Activated naive CD8-positive, alpha-beta T cell treated with anti-CD3 and anti-CD28 coated beads, Interleukin-2, amount 50 U/mL, for 16 hours (primary cell): ENCODE results near the gene TIGD4.

Experiments
- DNase-seq: peaks from one replicate; pipeline ENCODE4 v3.0.0-alpha.2; 2020; ENCODE audit warnings: low read depth, low spot score

Gene TIGD4

DNA sequence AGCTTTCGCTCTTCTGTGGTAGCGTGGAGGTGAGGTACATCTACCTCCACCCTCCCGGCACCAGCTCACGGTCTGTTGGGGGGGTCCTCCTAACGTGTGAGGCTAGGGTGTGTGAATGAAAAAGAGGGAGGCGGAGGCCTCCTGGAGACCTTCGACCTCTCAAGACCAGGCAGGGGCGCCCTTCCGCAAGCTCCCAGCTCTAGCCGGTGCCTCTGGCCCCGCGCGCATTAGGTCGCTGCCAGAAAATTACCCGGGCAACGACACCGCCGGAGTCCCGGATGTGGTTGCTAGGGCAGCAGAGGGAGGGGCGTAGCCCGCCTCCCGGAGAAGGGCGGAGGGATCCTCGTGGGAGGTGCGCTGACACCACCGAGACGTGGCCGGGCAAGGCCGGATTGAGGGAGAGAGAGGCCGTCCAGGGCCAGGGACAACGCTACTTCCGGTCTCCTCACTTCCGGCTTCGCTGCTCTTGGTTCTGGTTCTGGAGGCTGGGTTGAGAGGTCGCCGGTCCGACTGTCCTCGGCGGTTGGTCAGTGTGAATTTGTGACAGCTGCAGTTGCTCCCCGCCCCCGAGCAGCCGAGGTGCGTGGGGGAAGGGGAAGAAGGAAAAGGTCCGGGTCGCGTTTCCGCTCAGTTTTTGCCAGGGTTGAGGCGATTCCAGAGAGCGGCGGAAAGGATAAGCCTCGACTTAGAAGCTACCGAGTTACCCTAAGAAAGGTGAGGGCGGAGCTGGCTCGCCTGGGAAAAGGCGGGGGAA is at the start of gene TIGD4, which contains the start of gene ARFIP1:
TSS of gene TIGD4 (minus strand) at position 218 of the 754 bp plus-strand sequence. CDS start 8,726 bp downstream, outside the sequence.
TSS of gene ARFIP1 (plus strand) at position 442 of the 754 bp plus-strand sequence. CDS start 49,680 bp downstream, outside the sequence.
- peak; percentile 88 for DNase-seq

DNA sequence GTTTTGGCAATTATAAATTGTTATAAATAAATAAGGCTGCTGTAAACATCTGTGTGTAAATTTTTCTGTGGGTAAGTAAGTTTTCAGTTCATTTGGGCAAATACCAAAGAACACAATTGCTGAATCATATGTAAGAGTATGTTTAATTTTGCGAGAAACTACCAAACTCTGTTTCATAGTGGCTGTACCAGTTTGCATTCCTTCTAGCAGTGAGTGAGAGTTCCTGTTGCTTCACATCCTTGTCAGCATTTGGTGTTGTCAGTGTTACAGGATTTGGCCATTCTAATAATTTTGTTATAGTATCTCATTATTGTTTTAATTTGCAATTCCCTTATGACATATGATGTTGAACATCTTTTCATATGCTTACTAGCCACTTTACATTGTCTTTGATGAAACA is 48.6 kb upstream of the TIGD4 start:
- DNase-seq = no peak

DNA sequence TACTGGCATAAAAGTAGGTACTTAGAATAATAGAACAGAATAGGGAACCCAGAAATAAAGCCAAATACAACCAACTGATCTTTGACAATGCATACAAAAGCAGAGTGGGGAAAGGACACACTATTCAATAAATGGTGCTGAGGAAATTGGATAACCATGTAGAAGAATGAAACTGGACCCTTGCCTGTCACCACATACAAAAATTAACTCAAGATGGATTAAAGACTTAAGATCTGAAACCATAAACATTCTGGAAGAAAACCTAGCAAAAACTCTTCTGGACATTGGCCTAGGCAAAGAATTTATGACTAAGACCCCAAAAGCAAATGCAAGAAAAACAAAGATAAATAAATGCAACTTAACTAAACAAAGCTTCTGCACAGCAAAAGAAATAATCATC is 45.8 kb upstream of the TIGD4 start:
- no peak for DNase-seq

DNA sequence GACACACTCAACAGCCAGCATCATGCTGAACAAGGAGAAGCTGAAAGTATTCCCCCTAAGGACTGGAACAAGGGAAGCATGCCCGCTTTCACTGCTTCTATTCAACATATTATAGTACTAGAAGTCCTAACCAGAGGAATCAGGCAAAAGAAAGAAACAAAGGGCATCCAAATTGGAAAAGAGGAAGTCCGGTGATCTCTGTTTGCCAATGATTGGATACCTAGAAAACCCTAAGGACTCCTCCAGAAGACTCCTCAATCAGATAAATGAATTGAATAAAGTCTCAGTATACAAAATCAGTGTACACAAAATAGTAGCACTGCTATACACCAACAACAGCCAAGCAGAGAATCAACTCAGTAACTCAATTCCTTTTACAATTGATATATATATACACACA is 45.0 kb upstream of the TIGD4 start:
- no peak for DNase-seq

DNA sequence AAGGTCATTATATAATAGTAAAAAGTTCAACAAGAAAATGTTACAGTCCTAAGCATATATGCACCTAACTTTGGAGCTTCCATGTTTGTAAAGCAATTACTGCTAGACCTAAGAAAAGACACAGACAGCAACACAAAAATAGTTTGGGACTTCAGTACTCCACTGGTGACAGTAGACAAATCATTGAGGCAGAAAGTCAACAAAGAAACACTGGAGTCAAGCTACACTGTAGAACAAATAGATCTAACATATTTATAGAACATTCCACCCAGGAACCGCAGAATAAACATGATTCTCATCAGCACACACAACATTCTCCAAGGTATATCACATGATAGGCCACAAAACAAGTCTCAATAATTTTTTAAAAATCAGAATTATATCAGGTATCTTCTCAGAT is 42.8 kb upstream of the TIGD4 start:
- DNase-seq = no peak

DNA sequence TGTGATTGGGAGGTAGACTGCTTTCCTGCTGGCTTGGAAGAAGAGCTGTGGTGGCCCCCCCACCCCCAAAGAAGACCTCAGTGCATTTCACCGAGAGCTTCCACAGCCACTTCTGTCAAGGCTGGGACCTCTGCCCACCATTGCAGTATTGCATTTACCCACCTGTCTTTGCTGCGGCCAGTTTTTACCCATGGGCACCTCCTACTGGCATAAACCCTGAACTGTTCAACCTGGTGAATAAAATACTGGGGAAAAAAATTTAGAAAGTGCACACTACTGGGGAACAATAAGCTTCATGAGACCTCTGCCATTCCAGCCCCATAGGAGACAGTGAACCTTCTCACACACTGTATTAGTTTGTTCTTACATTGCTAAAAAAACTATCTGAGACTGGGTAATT is 40.5 kb upstream of the TIGD4 start:
- DNase-seq = no peak

DNA sequence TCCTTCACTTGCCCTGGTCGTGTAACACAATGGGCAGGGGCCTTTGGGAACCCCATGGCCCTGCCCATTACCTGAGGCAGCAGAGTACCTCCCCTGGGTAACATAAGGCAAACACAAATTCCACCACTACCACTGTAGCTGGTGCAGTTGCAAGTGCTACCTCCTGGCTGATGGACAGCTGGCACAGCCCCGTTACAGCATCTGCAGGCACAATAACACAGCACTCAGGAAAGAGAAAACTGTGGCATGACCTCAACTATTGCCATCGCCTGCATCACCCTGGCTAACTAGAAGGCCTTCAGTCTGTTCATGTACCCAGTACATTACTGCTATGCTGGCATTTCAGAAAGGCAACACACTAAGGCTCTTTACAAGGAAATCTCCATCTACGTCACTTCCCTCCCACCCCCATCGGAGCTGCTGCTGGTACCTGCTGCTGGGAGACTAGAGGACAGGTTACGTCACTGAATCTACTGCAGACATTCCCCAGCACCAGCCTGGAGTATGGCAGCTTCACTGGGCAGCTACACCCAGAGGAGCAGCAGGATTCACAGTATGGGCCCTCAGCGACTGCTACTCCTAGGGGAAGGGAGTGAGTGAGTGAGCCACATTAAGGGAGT is 39.6 kb upstream of the TIGD4 start:
- no peak for DNase-seq

DNA sequence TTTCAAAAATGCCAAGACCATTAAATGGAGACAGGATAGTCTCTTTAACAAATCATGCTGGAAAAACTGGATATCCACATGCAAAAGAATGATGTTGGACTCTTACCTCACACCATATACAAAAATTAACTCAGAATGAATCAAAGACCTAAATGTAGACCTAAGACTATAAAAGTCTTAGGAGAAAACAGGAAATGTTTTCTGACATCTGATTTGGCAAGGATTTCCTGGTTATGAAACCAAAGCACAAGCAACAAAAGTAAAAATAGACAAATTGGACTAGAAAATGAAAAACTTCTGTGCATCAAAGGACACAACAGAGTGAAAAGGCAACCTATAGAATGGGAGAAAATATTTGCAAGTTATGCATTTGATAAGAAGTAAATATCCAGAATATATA is 37.8 kb upstream of the TIGD4 start:
- DNase-seq = no peak

DNA sequence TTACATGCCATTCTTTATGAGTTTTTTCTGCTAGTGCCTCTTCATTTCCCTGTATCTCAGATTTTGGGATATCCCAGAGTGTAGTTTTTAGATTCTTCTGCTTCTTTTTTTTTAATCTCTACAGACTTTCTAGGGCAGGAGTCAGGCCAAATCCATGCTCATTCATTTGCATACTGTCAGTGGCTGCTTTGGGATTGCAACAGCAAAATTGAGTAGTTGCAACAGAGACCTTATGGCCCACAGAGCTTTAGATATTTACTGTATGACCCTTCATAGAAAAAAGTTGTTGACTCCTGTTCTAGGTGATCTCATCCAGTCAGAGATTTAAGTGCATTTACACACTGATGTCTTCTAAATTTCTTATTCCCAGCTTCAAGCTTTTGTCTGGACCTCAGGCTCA is 35.5 kb upstream of the TIGD4 start:
- no peak for DNase-seq

DNA sequence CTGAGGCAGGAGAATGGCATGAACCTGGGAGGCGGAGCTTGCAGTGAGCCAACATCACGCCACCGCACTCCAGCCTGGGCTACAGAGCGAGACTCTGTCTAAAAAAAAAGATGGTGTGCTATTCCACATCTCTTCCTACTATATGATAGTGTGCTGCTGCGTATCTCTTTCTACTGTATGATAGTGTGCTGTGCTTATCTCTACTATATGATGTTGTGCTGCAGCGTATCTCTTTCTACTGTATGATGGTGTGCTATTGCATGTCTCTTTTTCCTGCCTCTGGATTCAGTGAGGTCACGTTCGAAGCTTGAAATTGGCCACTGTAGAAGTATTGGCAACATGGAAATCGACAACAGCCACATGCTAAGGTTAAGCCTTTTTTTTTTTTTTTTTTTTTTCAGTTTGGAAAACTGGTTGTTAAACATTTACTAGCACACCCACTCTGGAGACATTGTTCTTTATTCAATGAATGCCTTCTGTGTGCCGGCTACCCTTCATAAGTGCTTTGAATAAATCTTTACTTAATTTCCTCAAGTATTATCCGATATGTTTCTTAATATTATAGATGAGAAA is 31.3 kb upstream of the TIGD4 start:
- DNase-seq = no peak

DNA sequence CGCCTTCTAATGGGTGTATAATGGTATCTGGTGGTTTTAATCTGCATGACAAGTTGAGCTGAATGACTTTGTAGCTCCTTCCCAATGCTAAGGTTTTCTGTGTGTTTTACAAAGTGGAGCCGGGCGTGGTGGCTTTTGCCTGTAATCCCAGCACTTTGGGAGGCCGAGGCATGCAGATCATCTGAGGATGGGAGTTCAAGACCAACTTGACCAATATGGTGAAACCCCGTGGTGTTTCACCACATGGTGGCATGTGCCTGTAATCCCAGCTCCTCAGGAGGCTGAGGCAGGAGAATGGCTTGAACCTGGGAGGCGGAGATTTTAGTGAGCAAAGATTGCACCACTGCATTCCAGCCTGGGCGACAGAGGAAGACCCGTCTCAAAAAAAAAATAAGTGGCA is 29.1 kb upstream of the TIGD4 start:
- no peak for DNase-seq

DNA sequence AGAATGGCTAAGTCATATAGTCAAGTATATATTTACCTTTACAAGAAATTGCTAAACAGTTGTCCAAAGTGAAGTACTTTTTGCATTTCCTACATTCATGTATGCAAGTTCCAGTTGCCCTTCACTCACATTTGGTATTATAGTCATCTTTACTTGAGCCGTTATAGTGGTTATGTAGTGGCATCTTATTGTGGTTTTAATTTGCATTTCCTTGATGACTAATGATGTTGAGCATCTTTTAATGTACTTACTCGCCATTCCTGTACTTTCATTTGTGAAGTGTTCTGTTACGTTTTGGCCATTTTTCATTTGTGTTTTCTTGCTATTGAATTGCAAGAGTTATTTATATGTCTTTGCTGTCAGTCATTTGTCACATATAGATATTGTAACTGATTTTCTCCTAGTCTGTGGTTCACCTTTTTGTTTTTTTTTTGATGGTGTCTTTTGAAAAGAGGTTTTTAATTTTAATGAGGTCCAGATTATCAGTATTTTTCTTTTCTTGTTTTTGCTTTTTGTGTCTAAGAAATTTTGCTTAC is 27.8 kb upstream of the TIGD4 start:
- DNase-seq = no peak

DNA sequence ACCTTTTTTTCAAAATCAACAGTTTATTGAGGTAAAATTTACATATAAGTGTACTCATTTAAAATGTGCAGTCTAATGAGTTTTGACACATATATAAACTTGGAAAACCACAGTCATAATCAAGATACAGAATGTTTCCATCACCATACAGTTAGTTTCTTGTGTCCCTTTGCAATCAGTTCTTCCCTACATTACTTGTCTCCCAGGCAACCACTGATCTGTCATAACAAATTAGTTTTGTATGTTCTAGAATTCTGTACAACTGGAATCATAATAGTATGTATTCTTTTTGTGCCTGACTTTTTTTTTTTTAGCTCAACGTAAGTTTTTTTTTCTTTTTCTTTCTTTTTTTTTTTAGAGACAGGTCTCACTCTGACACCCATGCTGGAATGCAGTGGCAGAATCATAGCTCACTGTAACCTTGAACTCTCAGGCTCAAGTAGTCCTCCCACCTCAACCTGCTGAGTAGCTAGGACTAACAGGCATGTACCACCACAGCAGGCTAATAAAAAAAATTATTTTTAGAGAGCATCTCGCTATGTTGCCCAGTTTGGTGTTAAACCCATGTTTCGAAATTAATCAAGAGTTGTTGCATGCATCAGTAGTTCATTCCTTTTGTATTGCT is 27.1 kb upstream of the TIGD4 start:
- DNase-seq = no peak

DNA sequence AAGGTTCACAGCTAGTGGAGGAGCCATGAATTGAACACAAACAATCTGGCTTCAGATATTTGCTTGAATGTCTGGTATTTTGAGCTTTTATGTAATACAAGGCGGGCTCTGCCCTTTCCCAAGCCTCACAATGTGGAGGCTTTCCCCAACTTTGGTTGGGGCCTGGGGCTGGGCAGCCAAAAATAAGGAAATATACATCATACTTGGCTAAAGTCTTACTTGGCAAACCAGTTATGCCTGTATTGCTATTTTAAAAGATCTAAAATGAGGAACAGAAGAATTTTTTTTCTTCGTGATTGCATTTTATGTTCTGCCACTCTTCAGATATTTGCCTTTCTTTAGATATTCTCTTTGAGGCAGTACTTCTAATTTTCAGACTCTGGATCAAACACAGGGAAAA is 26.3 kb upstream of the TIGD4 start:
- DNase-seq = no peak

DNA sequence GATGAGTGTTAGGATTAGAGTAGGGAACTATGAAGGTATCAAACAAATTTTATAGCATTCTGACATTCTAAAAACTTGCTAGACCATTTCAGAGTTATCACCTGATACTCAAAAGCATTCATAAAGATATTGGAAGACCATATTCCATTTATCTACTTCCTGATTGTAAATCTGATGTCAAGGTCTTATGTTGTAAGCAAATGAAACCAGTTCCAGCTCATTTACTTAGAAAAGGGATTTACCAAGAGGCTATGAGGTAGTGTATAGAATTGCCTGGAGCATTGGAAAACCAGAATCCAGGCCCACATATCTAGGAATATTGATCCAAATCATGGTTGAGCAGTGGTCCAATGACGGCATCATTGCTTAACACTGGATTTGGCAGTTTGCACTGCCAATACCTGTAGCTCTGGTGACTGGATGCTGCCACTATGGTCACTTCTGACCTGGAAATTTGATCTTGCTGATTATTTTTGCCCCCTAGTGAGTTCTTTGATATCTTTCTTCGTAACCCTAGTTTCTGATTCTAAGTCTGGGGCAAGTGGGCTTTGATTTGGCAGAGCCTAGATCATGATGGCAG is 25.6 kb upstream of the TIGD4 start:
- no peak for DNase-seq

DNA sequence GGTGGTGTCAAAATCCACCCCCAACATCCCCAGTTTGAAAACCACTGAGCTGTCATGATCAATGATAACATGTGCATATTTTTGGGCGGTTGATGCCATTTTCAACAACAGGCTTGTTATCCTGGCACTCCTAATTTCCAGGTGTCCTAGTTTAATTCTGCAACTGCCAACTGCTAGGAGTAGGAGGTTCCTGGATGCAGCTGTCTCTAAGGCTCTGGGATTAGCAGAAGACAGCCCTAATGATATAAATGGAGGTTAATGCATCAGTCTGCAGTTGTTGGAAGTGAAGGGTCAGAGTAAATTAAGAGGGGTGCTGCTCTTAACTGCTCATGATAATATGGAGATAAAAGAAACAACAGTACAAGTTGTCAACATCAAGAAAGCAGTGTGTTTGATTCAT is 24.0 kb upstream of the TIGD4 start:
- DNase-seq = no peak

DNA sequence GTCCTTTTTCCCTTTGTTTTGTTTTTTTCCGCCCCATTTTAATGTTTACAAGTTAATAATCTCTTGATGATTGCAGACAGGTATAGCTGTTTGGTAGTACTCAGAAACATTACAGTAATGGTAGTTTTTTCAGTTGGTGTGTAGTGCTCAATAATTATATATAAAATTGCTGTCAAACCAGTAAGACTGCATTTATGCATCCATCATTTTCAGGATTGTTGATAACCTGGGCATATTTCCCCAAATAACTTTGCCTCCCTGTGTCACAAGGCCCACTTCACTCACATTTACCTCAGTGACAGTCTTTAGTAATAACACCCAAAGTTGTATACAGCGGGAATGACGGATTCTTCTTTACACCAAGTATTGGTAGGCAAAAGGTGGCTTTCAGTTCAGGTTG is 16.4 kb upstream of the TIGD4 start:
- DNase-seq = no peak

DNA sequence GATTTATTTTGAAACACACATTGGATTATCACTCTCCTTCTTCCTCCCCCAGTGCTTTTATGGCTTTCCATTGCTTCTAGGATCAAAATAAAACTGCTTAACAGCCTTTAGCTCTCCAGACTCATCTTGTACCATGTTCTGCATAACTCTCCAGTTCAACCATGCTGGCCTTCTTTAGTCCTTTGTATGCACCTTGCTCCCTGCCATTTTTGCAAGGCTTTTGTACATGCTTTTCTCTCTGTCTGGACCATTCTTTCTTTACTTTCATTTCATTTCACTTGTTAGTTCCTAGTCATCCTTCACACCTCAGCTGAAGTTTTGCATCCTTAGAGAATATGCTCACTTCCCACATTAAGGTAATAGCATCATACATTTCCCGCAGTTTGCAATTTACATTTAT is 7.1 kb upstream of the TIGD4 start:
- no peak for DNase-seq

DNA sequence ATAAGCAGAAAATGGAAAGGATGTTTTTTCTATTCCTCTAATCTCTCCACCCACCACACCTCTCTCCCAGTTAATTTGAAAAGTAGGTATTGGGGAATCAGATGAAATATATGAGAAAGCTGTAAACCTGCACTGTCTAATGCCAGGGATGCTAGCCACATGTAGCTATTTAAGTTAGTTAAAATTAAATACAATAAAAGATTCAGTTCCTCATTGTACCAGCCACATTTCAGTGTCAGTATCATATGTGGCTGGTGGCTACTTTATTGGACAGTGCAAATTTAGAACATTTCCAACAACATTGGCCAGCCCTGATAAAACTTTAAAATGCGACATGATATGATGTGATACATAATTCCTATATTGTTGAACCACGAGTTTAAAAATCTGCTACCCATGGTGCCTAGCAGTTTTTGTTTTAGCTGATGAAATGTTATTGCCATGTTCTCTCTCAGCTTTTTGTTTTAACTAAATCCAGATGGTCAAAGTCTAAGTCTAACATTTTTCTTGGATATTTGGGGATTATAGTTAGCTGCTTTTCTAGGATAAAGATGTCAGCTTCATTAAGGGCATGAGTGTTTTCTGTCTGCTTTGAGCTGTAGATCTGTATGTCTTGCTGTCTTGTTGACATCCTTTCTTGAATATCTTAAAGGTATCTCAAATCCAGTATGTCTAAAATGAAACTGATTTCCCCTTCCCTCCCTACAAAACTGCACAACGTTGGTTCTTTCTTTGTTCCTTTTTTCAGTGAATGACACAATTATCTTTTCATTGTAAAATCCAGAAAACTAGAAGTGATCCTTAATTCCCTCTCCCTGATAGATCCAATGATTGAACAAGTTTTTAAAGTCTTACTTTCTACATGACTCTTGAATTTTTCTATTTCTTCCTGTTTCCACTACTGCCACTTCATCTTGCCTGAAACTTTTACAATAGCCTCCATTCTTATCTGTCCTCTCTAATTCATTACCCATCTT is 6.4 kb upstream of the TIGD4 start:
- no peak for DNase-seq

DNA sequence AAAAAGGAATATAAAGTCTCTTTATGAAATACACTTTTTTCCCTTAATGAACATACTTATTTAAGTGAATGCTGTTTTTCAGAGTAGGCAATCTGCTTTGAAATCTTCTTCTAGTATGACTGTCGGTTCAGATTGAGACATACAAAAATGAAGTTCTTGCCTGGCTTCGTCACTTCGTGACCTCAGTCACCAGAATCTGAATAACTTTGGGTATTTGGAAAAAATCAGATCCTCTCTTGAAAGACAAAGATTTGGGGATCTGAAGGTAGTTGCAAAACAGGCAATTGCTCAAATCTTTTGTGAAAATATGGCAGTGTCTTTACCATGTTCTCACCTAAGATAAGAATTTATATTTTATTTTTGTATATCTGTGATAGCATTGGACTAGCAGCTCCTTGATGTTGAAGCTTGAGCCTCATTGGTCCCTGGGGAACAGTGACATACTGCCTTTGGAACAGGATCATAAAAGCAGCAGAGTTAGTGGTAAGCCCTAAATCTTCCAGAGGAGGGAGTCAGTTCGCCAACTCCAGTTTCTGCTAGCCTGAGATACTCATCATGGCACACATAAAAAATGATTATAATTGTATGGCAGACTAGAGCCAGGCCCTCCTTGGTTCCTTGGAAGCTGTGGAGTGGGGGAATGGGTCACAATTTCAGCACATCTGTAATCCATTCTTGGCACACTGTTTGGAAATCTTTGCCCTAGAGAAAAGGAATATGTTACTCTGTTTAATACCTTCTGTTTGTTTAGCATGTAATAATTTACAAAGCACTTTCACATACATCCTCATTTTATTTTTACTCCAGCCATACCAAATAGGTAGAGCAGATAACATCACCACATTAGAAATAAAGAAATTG is 5.2 kb upstream of the TIGD4 start:
- DNase-seq = no peak
